Measurements from ENCODE around the gene EPSTI1.

Gene EPSTI1

DNA sequence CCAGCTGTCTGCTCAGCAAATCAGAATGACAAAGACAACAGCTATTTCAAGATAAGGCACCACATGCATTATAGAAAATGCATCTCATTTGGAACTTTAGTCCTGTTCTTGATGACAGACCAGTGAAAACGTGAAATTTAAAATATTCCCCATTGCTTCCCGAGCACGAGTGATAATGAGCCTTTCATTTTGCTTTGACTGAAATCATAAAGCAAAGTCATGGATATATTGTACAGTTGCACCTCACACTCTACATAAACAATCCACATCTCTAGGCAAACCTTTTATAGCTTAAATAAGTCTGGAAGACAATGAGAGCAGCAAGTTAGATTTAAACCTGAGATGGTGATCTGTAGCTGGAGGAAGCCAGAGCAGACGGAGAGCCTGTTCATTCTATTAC lies 131.6 kb downstream of the EPSTI1 start:
- in situ Hi-C loops (cut with MboI; ENCODE audit: low sequenced_read_pairs): no loop called here

DNA sequence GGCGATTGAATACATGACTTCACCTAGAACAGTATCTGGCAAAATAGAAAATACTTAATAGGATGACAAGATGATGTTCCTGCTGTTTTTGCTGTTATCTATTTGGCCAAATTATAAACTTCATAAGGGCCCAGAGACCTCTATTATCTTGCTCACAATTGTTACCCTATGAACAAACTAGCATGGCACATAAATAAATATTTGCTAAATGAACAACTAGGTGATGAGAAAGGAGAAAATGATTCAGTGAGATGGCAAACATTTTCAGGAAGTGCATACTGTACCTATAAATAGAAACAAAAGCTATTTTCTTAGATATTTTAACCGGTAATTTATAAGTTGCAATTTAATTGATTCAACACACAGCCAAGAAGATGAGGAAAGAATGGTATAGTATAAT lies 132.3 kb downstream of the EPSTI1 start:
- in situ Hi-C loops (cut with MboI; ENCODE audit: low sequenced_read_pairs): no loop called here

DNA sequence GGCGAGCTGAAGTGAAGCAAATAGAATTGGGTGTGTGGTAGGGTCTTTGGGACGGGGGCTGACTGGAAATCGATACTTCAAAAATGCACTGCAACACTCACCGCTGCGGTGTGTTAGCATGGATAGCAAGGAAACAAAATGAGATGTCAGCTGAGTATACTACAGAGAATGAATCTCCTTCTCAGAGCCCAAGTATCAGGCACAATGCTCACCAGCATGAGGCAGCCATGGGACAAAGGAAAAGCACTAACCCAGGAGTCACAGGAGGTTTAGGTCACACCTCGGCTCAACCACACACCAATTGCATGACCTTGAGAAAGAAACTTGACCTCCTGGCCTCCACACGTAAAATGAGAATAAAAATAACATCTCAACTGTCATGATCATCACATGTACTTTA lies 136.6 kb downstream of the EPSTI1 start:
- in situ Hi-C loops (cut with MboI; ENCODE audit: low sequenced_read_pairs): no loop called here

DNA sequence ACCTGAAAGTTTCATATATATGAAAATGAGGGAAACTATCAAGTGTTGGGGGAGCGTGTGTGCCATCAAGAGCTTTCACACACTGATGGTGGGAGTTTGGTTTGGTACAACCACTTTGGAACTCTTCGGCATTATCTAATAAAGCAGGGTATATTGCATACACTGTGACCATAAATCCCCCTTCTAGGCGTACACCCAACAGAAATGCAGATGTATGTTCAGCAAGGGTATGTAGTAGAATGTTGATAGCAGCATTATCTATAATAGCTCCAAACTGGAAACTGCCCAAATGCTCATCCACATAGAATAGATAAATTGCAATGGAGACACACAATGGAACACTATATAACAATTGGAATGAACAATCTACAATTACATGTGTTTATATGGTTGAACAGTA lies 139.9 kb downstream of the EPSTI1 start:
- in situ Hi-C loops (cut with MboI; ENCODE audit: low sequenced_read_pairs): no loop called here

DNA sequence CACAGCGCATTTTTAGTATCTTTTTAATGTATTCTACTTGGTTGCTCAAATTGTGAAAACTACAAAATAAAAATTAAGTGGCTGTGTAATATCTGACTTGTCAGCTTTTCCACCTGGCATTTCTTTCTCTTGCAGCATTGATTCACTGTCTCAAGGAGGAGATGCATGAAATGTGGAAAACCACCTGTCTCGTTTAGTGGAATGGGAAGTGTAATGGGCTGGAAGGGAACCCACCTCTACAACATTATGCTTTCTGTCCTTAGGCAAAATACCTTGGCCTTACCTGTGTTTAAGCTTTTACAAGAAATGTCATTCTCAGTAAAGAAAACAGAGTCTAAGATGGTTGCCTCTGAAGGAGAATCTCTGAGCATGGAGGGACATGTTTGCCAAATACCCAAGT lies 142.8 kb downstream of the EPSTI1 start:
- in situ Hi-C loops (cut with MboI; ENCODE audit: low sequenced_read_pairs): no loop called here

DNA sequence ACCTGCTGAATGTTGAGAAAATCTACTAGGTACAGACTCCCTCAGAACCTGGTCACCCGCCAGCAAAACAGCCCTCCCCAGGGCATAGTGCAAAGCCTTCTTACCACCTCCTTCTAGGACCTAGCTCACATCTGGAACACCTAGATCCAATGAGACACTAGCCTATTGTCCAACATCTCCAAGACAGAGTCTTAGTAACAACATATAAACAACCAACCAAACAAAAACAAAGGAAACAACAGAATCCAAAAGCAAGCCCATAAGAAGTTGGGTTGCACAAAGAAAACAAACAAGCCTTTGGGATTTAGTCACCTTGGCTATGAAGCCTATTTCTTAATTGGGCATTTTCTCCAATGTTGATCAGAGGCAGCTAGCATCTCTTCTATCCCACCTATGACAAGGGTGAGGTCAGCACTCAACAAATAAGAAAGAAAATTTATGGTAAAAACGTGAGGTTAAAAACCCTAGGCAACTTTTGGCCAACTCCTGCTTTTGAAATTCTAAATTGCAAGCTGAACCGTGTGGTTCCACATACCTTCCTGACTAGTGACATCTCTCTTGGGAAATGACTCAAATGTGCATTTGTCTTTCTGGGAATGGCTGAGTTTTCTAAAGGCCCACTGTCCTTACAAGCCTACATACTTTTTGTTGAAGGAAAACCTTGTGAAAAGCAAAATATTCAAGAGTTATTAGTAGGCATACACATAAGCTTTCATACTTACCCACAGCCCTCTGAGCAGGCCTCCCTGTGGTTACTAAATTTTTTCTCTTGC lies 144.0 kb downstream of the EPSTI1 start:
- in situ Hi-C loops (cut with MboI; ENCODE audit: low sequenced_read_pairs): no loop called here

DNA sequence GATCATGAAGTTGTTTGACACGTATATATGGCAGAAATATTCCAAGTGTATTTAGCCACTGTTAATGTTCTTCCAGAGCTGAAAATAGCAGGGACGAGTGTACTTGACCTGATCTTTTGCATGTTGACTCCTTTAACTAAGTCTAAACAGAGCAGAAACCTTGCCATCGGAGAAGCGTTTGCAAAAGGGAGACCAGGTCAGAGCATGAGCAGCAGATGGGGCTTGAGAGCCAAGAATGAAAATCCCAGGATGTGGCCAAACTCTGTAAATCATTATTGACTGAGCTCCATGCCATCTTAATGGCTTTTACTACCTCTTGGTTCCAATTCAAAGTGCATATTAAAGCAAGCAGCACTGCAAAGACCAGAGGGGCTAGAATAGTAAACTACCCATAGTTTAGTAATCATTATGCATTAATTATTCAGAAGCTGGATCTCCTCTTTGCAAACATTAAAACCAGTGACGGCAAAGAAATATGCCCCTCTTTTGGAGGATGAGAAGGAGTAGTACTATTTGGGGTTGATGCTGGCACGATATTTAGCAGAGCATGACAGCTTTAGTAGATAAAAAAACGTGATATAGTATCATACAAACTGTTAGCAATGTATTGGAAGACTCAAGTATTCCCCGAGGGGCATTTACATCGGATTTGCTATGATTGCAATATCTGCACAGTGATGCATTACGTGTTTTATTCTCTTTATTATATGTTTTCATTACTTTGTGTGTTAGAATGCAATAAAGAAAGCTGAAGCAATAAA lies 154.9 kb downstream of the EPSTI1 start:
- in situ Hi-C loops (cut with MboI; ENCODE audit: low sequenced_read_pairs): no loop called here
